Nephron progenitor cell (in vitro differentiated cells): ENCODE measurements around the gene DNASE1.
A peak's percentile ranks its signal among the peaks of the same experiment; 100 is the strongest.

Experiments used
- DNase-seq: peaks from one replicate; pipeline ENCODE4 v3.0.0; 2021
- H3K27ac Mint-ChIP-seq: 2 replicates; pipeline ENCODE4 v1.8.0; 2021; ENCODE audit warnings: mild to moderate bottlenecking, moderate library complexity, mixed read lengths
- H3K27me3 Mint-ChIP-seq: 2 replicates; pipeline ENCODE4 v1.8.0; 2021; ENCODE audit warnings: mild to moderate bottlenecking, low read depth, mixed read lengths; ENCODE audit not compliant: poor library complexity
- H3K36me3 Mint-ChIP-seq: 2 replicates; pipeline ENCODE4 v1.8.0; 2021; ENCODE audit warnings: low read depth, mixed read lengths
- H3K4me1 Mint-ChIP-seq: 2 replicates; pipeline ENCODE4 v1.8.0; 2021; ENCODE audit warnings: mixed read lengths
- H3K4me3 Mint-ChIP-seq: 2 replicates; pipeline ENCODE4 v1.8.0; 2021; ENCODE audit warnings: mild to moderate bottlenecking, moderate library complexity, mixed read lengths
- H3K9me3 Mint-ChIP-seq: 2 replicates; pipeline ENCODE4 v1.8.0; 2021; ENCODE audit warnings: mild to moderate bottlenecking, moderate library complexity, mixed read lengths
- CTCF ChIP-seq: fragments of 200-600 bp; sonication (generic); IDR thresholded peaks from 2 replicates; pipeline ENCODE4 v1.5.0; 2021; ENCODE audit warnings: antibody characterized with exemption

Gene DNASE1

GRCh38 chr16:3674513-3675295 is 20.2 kb downstream of the DNASE1 start:
- no peak for TF ChIP-seq CTCF
- Mint-ChIP-seq H3K9me3 (no peaks in the 10 kb centered on the region), H3K4me1 (peaks cover 15% of the 10 kb centered on the region), H3K27me3 (no peaks in the 10 kb centered on the region), H3K36me3 (peaks cover 71% of the 10 kb centered on the region), H3K4me3 (no peak overlapping the region), H3K27ac (peak overlapping the region; percentile 98)
- DNase-seq: peak; percentile 69

- Mint-ChIP-seq H3K9me3 (no peaks in the 10 kb centered on the region), H3K27ac (no peak overlapping the region), H3K27me3 (no peaks in the 10 kb centered on the region), H3K4me3 (no peak overlapping the region), H3K36me3 (peaks cover 67% of the 10 kb centered on the region), H3K4me1 (peaks cover 15% of the 10 kb centered on the region)
- TF ChIP-seq CTCF: no peak
- DNase-seq: no peak
These were observed 21.2 kb downstream of the DNASE1 start for GRCh38 chr16:3675601-3676130.

- DNase-seq: no peak
These were observed 23.5 kb downstream of the DNASE1 start for GRCh38 chr16:3677994-3678393.

GRCh38 chr16:3681206-3681605 is 26.7 kb downstream of the DNASE1 start:
- no peak for TF ChIP-seq CTCF
- no peaks in the 10 kb centered on the region for H3K4me1 Mint-ChIP-seq
- DNase-seq: no peak
- no peak overlapping the region for H3K4me3 Mint-ChIP-seq
- no peak overlapping the region for H3K27ac Mint-ChIP-seq
- H3K36me3 Mint-ChIP-seq: peaks cover 76% of the 10 kb centered on the region
- peaks cover 5% of the 10 kb centered on the region for H3K9me3 Mint-ChIP-seq
- no peaks in the 10 kb centered on the region for H3K27me3 Mint-ChIP-seq

More at GRCh38 chr16:3677994-3678393, 23.5 kb downstream of the DNASE1 start:
- Mint-ChIP-seq H3K27ac (peak overlapping the region; percentile 59), H3K9me3 (peaks cover 5% of the 10 kb centered on the region), H3K4me3 (no peak overlapping the region), H3K36me3 (peaks cover 70% of the 10 kb centered on the region), H3K4me1 (peaks cover 15% of the 10 kb centered on the region), H3K27me3 (no peaks in the 10 kb centered on the region)
- no peak for TF ChIP-seq CTCF

- H3K27me3 Mint-ChIP-seq: peaks cover 2% of the 10 kb centered on the region
- H3K4me1 Mint-ChIP-seq: peaks cover 15% of the 10 kb centered on the region
- H3K27ac Mint-ChIP-seq: peak overlapping the region; percentile 54
- peaks cover under 1% of the 10 kb centered on the region for H3K9me3 Mint-ChIP-seq
- DNase-seq: no peak
- H3K36me3 Mint-ChIP-seq: peaks cover 75% of the 10 kb centered on the region
- no peak overlapping the region for H3K4me3 Mint-ChIP-seq
- no peak for TF ChIP-seq CTCF
These were observed 32.5 kb downstream of the DNASE1 start for GRCh38 chr16:3687021-3687420.

GRCh38 chr16:3687792-3688191 is 33.3 kb downstream of the DNASE1 start:
- Mint-ChIP-seq H3K4me3 (no peak overlapping the region), H3K27me3 (peaks cover 2% of the 10 kb centered on the region), H3K4me1 (peaks cover 15% of the 10 kb centered on the region), H3K36me3 (peaks cover 67% of the 10 kb centered on the region), H3K9me3 (no peaks in the 10 kb centered on the region), H3K27ac (peak overlapping the region; percentile 54)
- no peak for TF ChIP-seq CTCF
- DNase-seq: no peak
